GM18868 (cell line): ENCODE measurements around the gene MRPS18B.
"Not testable (repeated sequence)": the region's sequence is repeated elsewhere in the genome, so short reads cannot be mapped to it uniquely, and the experiment has no call there.

Source experiments
- ATAC-seq: cut with Tn5 transposase; IDR thresholded peaks from one replicate; pipeline ENCODE4 v1.9.1; 2021; ENCODE audit warnings: mild to moderate bottlenecking, moderate library complexity; ENCODE audit not compliant: unreplicated experiment

MRPS18B gene

GRCh38 chr6:30617565-30618269 is at the start of gene MRPS18B:
TSS of gene MRPS18B (plus strand) at chr6:30617840. CDS start at chr6:30617866, 26 bp downstream.
- ATAC-seq, result peak; percentile 71

GRCh38 chr6:30568245-30568644 is 49.4 kb upstream of the MRPS18B start:
- no peak for ATAC-seq

- ATAC-seq, result no peak
These were observed 47.4 kb upstream of the MRPS18B start for GRCh38 chr6:30570263-30570662.

- ATAC-seq, result peak; percentile 6
These were observed 46.9 kb upstream of the MRPS18B start for GRCh38 chr6:30570740-30571074.

- ATAC-seq, result peak; percentile 92
These were observed 46.4 kb upstream of the MRPS18B start, which contains the start of gene ABCF1 for GRCh38 chr6:30571075-30571761. TSS of gene ABCF1 (plus strand) at chr6:30571442. CDS start at chr6:30571488, 46 bp downstream.

GRCh38 chr6:30571762-30572082 is 45.9 kb upstream of the MRPS18B start:
- no peak for ATAC-seq

- ATAC-seq, result no peak
These were observed 45.5 kb upstream of the MRPS18B start for GRCh38 chr6:30572148-30572547.

- ATAC-seq, result no peak
These were observed 44.5 kb upstream of the MRPS18B start for GRCh38 chr6:30573113-30573512.

- ATAC-seq, result no peak
These were observed 39.6 kb upstream of the MRPS18B start for GRCh38 chr6:30578051-30578450.

- no peak for ATAC-seq
These were observed 33.7 kb upstream of the MRPS18B start for GRCh38 chr6:30583921-30584320.

GRCh38 chr6:30589754-30590358 is 27.8 kb upstream of the MRPS18B start:
- ATAC-seq, result no peak

GRCh38 chr6:30590509-30590908 is 27.1 kb upstream of the MRPS18B start:
- ATAC-seq, result no peak

GRCh38 chr6:30591008-30591407 is 26.6 kb upstream of the MRPS18B start:
- no peak for ATAC-seq

- ATAC-seq, result no peak
These were observed 25.4 kb upstream of the MRPS18B start for GRCh38 chr6:30592287-30592686.

- not testable (repeated sequence) for ATAC-seq
These were observed 20.1 kb upstream of the MRPS18B start for GRCh38 chr6:30597315-30598144.

- no peak for ATAC-seq
These were observed 18.6 kb upstream of the MRPS18B start for GRCh38 chr6:30598912-30599624.

- ATAC-seq, result no peak
These were observed 17.9 kb upstream of the MRPS18B start for GRCh38 chr6:30599625-30600324.

- no peak for ATAC-seq
These were observed 17.1 kb upstream of the MRPS18B start for GRCh38 chr6:30600451-30600961.

GRCh38 chr6:30601436-30601814 is 16.2 kb upstream of the MRPS18B start:
- ATAC-seq, result no peak
